ENCODE measurements around the gene CARD19.

The CARD19 gene

DNA sequence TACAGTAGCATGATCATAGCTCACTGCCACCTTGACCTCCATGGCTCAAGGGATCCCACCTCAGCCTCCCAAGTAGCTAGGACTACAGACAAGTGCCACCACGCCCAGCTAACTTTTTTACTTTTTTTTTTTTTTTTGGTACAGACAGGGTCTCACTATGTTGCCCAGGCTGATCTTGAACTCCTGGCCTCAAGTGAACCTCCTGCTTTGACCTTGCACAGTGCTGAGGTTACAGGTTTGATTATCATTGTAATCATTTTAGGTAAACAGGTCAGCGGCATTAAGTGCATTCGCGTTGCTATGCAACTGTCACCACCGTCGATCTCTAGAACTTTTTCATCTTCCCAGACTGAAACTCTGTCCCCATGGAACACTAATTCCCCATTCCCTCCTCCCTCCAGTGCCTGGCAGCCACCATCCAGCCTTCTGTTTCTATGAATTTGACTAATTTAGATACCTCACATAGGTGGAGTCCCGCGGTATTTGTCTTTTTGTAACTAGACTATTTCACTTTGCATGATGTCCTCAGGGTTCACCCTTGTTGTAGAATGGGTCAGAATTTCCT is 5.8 kb upstream of the CARD19 start:
- no peak overlapping the region for H3K27ac ChIP-seq
- TF ChIP-seq ZFX (IDR thresholded peaks at IDR 0.05; ENCODE audit: borderline replicate concordance), result no peak
- no peak for TF ChIP-seq CTCF (IDR thresholded peaks at IDR 0.05)

GRCh38 chr9:93091056-93091452 is 5.0 kb upstream of the CARD19 start:
- no peak overlapping the region for H3K27ac ChIP-seq
- TF ChIP-seq CTCF (IDR thresholded peaks at IDR 0.05) (no peak), ZFX (IDR thresholded peaks at IDR 0.05; ENCODE audit: borderline replicate concordance) (no peak)

DNA sequence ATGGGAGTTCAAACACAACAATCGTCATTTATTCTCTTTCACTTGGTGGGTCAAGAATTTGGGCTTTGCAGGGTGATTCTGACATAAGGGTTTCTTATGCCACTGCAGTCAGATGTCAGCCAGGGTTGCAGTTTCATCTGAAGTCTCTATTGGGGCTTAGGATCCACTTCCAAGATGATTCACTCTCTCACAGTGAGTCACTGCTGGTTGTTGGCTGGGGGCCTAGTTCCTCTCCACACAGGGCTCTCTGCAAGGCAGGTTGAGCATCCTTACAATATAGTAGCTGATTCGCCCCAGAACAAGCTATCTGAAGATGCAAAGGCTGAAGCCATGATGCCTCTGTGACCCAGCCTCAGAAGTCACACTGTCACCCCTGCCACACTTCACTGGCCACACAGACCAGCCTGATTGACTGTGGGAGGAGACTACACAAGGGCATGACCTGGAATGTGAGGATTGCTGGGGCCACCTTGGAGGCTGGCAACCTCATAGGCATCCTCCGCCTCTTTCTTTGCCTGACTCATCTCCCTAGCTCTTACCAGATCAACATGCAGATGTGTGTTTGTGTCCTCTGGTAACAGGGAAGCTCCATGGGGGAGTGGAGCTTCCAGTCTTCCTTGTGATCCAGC is 4.5 kb upstream of the CARD19 start:
- no peak for TF ChIP-seq CTCF (IDR thresholded peaks at IDR 0.05)
- TF ChIP-seq ZFX (IDR thresholded peaks at IDR 0.05; ENCODE audit: borderline replicate concordance), result no peak

GRCh38 chr9:93092251-93092991 is 3.6 kb upstream of the CARD19 start:
- no peak for TF ChIP-seq ZFX (IDR thresholded peaks at IDR 0.05; ENCODE audit: borderline replicate concordance)
- TF ChIP-seq CTCF (IDR thresholded peaks at IDR 0.05), result no peak
- no peak overlapping the region for H3K27ac ChIP-seq

More for the DNA sequence above, 4.5 kb upstream of the CARD19 start:
- no peak overlapping the region for H3K27ac ChIP-seq

DNA sequence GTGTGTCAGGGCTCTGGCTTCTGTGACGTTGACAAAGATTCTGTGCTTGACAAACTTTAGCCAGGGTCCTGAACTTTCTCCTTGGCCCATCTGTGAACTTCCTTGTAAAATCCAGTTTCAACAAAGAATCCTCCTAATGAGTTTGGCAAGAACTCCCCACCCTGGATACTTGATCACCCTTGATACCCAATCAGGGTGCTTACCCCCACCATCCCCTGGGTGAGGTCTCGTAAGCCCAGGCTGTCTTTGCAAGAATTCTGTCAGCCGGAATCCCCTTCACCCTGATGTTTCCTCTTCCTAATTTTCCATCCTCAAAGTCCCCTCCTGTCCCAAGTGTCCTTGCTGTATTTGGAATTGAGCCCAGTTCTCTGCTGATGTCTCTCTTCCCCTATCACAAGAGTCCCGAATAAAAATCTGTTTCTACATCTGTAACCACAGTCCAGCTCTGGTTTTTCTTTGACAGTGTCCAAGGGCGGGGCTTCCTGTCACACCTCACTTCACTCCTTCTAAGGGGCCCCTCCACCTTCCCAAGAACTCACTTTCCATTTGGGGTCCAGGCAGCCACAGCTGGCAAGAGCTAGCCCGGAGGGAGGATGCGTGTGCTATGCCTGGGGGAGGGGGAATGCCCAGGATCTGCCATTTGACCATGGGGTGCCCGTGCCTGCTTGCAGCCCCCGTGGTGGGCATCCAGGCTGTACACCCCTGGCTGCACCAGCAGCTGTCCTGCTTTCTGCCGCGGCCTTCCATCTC is 2.7 kb upstream of the CARD19 start:
- TF ChIP-seq ZFX (IDR thresholded peaks at IDR 0.05; ENCODE audit: borderline replicate concordance) (no peak), CTCF (IDR thresholded peaks at IDR 0.05) (no peak)
- H3K27ac ChIP-seq, result no peak overlapping the region

DNA sequence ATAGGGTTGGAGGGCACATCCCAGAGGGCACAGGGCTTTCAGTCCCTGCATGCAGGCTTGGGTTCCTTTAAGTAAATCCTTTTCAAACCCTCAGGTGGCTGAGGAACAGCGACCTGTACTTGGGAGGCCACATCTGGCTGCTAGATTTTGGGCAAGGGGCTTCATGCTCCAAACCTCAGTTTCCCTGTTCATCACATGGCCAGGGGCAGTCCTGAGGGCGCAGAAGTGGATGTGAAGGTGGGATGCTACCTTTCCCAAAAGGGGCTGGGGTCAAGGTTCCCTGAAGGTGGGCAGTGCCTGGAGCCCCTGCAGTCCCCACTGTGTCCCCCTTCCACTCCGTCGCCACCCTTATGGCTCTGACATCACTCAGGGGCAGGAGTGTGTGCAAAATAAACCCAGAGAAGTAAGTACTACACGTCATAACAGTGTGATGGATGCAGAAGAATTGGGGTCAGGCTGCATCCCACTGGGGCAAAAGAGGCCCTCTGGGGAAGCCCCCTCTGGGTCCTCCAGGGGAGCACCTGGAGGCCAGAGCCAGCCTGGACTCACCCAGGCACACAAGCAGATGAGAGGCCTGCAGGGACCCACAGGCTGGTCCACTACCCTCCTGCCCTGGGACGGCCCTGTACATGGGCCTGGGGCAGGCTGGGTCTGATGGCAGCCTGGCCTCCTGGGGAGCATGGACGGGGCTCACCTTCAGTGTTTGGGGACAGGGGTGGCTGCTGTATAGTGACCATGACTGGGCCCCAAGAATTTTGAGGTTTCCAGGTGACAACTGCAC is 1.9 kb upstream of the CARD19 start:
- peak overlapping the region; percentile 80; the same call in 1 of the 2 replicates for H3K27ac ChIP-seq
- TF ChIP-seq CTCF (IDR thresholded peaks at IDR 0.05) (no peak), ZFX (IDR thresholded peaks at IDR 0.05; ENCODE audit: borderline replicate concordance) (no peak)
